ENCODE measurements around the gene PON1. TPM values are rescaled to one million over a fixed set of nuclear protein-coding genes. Genes with fewer than 3 reads are reported as not detected.

The PON1 gene
- total and polyA plus RNA-seq, 2 experiments from 2014 or later = 0.69 to 1.2 TPM

DNA sequence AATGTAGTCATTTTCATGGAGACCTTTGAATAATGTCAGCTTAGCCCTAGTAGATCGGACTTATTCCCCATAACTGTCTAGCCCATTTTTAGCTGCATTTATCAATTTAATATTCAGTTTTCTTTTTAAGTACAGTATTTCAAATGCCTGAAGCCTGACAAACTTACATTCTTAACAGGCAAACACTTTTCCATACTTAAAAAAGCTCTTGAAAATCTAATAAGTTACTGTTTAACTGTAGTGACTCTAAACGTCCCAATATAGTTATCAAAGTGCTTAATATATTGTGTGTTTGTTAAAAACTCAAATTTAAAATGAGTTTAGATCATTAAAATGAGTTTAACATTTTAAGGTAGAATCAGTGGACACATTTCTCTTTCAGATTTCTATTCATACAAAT is 44.9 kb downstream of the PON1 start (continued):
- TF ChIP-seq ZNF462 (CRISPR knock-in tag; IDR thresholded peaks at IDR 0.05) (no peak), JUNB (IDR thresholded peaks at IDR 0.05; ENCODE audit: unreplicated experiment) (no peak), CREB1 (CRISPR knock-in tag; IDR thresholded peaks at IDR 0.05; ENCODE audit: low read depth) (no peak), NANOG (IDR thresholded peaks at IDR 0.05; ENCODE audit: borderline replicate concordance) (no peak)

DNA sequence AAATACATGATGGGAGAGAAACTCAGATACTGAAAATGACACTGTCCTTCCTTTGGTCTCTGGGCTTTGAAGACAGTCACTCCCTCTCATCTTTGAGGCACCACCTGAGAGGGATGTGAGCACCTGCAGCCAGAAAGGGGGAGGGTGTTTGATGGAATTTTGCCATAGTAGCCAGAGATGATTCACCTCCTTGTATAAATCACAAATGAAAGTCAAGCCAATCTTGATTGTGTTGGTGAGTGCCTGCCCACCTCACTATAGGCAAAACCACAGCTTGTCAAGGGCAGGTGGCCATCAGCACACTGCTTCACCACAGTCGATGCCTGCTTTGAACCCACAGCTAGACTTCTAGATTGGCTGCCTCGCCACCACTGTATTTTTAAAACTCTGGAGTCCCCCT is 48.2 kb downstream of the PON1 start:
- no peak overlapping the region for H3K27ac Mint-ChIP-seq
- DNase-seq (ENCODE audit: low spot score) (no peak), ATAC-seq (no peak)
- no peaks in the 10 kb centered on the region for H3K4me1 ChIP-seq (ENCODE audit: insufficient read depth)
- no peak overlapping the region for H3K4me2 ChIP-seq
- H3K36me3 ChIP-seq (ENCODE audit: insufficient read depth) = no peaks in the 10 kb centered on the region
- no peaks in the 10 kb centered on the region for H3K9me2 ChIP-seq (ENCODE audit: insufficient read depth)
- no peaks in the 10 kb centered on the region for H4K20me1 ChIP-seq (replicated peaks; ENCODE audit: insufficient read depth)
- no peaks in the 10 kb centered on the region for H3K79me2 ChIP-seq (replicated peaks; ENCODE audit: insufficient read depth)
- H3K9me3 Mint-ChIP-seq = no peaks in the 10 kb centered on the region
- H3K4me3 ChIP-seq = no peak overlapping the region
- no peak overlapping the region for H3K27ac ChIP-seq (ENCODE audit: low read depth)
- no peaks in the 10 kb centered on the region for H3K27me3 Mint-ChIP-seq (ENCODE audit: insufficient read depth, low read depth, poor library complexity)
- H3K4me1 Mint-ChIP-seq = no peaks in the 10 kb centered on the region
- no peaks in the 10 kb centered on the region for H3K36me3 Mint-ChIP-seq (ENCODE audit: low read depth)
- no peak overlapping the region for H2AFZ ChIP-seq
- H3K4me3 Mint-ChIP-seq = no peak overlapping the region
- H3K27me3 ChIP-seq (ENCODE audit: insufficient read depth) = no peaks in the 10 kb centered on the region
- no peaks in the 10 kb centered on the region for H3F3A ChIP-seq (replicated peaks; ENCODE audit: low read depth)
- TF ChIP-seq ZNF331 (CRISPR knock-in tag; IDR thresholded peaks at IDR 0.05; ENCODE audit: low read depth) (no peak), CREB1 (CRISPR knock-in tag; IDR thresholded peaks at IDR 0.05; ENCODE audit: low read depth) (no peak), NANOG (IDR thresholded peaks at IDR 0.05; ENCODE audit: borderline replicate concordance) (no peak), STAT1 (IDR thresholded peaks at IDR 0.05; ENCODE audit: unreplicated experiment) (no peak), REST (IDR thresholded peaks at IDR 0.05; ENCODE audit: unreplicated experiment) (no peak), ZNF114 (CRISPR knock-in tag; IDR thresholded peaks at IDR 0.05) (no peak)
- TF ChIP-seq, protein P1, sequence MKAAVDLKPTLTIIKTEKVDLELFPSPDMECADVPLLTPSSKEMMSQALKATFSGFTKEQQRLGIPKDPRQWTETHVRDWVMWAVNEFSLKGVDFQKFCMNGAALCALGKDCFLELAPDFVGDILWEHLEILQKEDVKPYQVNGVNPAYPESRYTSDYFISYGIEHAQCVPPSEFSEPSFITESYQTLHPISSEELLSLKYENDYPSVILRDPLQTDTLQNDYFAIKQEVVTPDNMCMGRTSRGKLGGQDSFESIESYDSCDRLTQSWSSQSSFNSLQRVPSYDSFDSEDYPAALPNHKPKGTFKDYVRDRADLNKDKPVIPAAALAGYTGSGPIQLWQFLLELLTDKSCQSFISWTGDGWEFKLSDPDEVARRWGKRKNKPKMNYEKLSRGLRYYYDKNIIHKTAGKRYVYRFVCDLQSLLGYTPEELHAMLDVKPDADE (IDR thresholded peaks at IDR 0.05) = no peak
